ENCODE results near the gene LINC00237.
A peak's percentile ranks its signal among the peaks of the same experiment; 100 is the strongest.

The LINC00237 gene
- total RNA-seq: 0 to 0.35 reads per million in 2 donors

DNA sequence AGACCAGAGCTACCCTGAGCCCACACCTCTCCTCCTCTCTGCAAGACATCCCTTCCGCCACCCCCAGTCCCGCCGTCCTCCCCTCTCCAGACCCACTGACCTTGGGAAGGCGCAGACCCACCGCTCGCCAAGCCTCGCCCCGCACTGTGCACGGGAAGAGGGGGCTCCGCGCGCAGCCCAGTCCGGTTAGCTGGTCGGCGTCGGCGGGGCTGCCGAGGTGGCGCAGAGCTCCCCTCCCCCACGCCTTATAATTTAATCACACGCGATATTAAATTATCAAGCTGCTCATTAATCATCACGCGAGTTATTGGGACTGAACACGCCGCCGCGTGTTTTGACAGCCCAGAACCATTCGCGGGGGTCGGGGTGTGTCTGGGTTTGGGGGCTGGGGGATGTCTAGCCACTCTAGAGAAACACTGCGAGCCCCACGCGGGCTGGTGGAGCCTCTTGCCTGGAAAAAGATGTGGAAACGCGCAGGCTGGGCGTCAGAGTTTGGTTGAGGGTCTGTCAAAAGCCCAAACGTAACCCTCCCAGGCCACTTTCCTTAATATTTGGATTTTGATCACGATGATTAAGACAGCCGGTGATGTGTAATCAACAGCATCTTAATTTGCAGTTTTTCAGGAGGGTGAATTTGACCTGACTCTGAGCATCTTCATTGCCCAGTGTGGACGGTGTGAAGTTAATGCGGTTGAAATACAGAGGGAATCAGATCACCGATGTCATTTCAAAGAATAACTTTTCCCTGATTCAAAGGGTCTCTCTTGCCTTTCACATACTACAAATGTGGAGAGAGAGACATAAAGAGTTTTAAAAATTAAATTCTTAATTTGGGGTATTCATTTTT lies at the start of gene LINC00237:
LINC00237 (minus strand) TSS at position 188 of the 847 bp plus-strand sequence.
- no peak for DNase-seq

DNA sequence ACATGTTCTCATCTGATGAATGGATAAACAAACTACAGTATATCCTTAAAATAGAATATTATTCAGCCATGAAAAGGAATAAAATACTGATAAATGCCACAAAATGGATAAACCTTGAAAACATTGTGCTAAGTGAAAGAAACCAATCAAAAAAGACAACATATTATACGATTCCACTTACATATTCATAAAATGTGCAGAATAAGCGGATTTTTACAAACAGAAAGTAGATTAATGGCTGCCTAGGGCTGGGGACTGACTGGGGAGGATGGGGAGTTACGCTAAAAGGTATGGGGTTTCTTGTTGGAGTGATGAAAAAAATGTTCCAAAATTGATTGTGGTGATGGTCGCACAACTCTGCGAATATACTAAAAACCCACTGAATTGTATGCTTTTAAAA lies 49.1 kb upstream of the LINC00237 start:
- no peak for DNase-seq

DNA sequence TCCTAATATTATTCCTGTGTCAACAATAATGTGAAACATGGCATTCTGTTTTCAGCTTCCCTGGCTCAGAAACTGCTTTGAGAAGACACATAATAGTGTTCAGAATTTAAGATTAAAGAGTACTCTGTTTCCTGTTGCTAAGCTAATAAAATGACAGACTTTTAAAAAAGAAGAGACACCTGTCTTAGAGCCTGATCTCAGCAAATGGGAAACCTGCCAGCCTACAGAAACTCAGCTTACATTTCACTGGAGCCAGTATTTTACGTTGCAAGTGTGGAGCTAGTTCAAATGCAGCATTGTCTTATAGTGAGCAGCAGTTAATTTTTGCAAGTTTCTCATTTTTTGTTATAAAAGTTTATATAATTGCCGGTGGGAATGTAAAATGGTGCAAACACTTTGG lies 48.5 kb upstream of the LINC00237 start:
- DNase-seq: no peak

DNA sequence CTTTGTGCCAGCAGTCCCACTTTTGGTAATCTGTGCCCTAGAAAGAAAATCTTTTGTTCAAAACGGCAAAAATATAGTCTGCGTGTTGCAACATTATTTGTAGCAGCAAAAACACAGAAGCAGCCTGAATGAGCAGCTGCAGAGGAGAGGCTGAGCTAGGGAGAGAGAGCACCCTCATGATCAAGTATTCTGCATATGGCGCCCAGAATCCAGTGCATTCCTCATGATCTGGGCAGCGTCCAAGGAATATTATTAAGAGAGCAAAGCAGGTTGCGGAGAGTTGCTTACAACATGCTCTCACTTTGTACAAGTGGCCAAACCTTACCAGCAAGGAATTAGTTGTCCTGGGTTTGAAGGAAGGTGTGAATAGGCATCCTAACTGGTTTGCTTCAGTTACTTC lies 45.6 kb upstream of the LINC00237 start:
- DNase-seq: no peak

DNA sequence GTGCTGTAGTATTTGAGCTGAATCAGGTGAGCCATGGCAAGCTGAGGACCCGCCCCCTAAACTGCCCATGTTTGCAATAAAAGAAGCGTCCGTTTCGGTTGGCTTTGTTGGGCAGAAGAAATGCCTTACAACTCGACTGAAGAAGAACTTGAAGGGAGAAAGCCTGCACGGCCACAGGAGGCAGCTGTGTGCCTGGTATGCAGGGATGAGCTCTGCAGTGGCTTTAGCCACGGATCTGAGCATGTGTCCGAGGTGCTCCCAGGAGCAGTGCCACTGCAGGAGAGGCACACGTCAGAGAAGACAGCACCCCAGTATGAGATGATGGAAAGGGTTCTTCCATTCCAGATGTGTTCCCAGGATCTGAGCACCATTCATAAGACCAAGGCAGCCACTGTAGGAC lies 43.2 kb upstream of the LINC00237 start:
- DNase-seq: no peak

GRCh38 chr20:21147593-21147992 lies 41.4 kb upstream of the LINC00237 start:
- no peak for DNase-seq

DNA sequence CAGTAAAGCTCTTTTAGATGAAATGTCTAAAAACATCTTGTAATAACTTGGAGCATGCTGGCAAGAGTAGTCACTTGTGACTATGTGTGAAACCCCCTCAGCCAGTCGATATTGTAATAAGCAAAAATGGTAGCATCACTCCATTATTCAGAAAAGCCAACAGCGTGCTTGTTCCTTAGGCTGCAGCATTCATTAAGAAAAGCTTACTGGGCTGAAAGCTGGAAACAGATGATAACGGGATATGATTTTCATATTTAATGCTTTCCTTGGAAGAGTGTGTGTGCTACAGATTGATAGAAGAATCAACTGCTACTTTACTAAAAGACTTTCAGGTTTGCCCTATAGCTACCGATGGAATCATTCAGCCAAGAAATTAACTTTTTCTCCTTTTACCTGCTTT lies 40.1 kb upstream of the LINC00237 start:
- no peak for DNase-seq

DNA sequence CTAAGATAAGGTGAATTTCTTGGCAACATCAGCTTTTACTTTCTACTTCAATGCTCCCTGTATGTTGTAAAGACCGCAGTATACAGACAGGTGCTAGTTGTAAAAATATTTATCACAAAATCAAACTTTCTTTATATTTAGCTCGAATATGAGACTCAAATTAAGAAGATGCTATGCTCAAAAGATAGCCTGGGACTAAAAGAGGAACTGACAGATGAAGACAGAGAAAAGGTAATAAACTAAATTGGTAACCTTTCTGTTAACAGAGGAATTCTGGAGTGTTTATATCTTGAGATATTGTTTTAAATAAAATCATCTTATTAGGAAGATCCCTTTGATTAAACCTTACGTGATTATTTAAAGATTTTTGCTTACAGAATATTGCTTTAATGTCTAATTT lies 39.3 kb upstream of the LINC00237 start:
- DNase-seq: no peak

GRCh38 chr20:21143194-21143890 lies 37.2 kb upstream of the LINC00237 start:
- no peak for DNase-seq

DNA sequence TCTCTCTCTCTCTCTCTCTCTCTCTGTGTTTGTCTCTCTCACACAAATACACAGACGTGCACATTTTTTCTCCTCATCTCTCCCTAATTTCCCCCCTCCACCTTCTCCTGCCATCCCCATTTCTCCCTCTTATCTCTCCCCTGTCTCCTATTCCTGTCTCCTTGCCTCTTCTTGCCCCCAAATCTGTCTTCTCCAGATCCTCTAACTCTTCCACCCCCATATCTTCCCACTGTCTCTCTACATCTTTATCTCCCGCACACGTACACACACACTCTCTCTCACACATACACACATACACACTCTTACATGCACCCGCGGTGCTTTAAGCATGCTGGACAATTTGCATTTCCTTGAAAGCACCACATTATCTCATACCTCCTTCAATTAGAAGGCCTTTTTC lies 35.7 kb upstream of the LINC00237 start:
- DNase-seq: no peak

GRCh38 chr20:21139881-21140566 lies 33.9 kb upstream of the LINC00237 start:
- DNase-seq: no peak

GRCh38 chr20:21137078-21137477 lies 30.9 kb upstream of the LINC00237 start:
- DNase-seq: no peak

DNA sequence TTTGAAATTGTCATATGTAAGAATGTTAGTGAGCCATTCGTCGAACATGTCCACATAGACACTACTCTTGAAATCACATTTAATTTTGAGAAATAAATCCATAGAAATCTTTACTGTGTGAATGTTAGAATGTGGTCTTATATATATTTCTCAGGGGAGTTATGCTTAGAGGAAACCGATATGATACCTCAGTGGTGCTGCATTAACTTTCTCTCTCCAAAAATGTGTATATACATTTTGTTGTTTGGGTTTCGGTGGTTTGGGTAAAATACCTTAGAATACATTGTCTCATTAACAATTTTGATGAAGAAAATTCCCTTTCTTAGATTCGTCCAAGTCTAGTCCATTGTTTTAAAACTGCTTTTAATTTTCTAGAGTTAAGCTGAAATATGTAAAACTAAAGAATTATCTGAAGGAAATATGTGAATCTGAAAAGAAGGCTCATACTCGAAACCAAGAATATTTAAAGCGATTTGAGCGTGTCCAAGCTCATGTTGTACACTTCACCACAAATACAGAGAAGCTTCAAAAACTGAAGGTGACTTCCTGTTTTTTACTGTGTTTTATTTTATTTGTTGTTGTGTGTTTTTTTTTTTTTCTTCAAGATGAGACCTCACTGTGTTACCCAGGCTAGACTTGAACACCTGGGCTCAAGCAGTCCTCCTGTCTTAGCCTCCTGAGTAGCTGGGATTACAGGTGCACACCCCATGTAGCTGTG lies 30.0 kb upstream of the LINC00237 start:
- DNase-seq: no peak

- DNase-seq: no peak
Measured at GRCh38 chr20:21134883-21135493, 28.8 kb upstream of the LINC00237 start.

DNA sequence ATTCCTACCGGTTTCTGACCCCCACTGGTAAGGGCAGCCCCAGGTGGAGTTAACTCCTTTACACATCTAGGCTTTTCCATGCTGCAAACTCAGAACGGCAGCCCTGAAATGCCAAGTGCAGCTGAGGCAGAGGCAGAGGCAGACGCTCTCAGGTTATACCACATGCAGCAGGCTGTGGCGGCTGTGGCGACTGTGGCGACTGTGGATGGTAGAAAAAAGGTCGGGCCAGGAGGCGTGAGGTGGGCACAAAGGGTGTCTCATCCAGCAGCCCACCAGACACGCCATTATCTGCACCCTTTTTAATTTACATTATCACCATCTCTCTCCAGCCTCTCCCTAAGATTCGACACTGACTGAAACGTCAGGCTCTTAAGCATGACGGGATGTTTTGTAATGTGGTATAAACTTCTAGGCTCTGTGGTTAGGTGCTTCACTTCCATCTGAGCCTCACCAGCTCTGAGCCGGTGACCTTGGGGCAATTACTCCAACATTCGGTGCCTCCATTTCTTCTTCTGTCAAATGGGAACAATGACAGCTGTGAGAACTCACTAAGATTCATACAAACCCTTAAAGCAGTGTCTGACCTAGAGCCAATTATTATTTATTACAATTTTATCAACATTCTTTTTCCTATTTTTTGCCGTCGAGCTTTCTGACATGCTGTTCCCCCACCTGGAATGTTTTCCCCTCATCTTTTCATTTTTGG lies 27.9 kb upstream of the LINC00237 start:
- no peak for DNase-seq

- DNase-seq: no peak
Measured at GRCh38 chr20:21133404-21133803, 27.2 kb upstream of the LINC00237 start.

- no peak for DNase-seq
Measured at GRCh38 chr20:21129861-21130260, 23.7 kb upstream of the LINC00237 start.

GRCh38 chr20:21127201-21127981 lies 21.2 kb upstream of the LINC00237 start:
- DNase-seq: no peak

GRCh38 chr20:21126581-21126870 lies 20.4 kb upstream of the LINC00237 start:
- no peak for DNase-seq

DNA sequence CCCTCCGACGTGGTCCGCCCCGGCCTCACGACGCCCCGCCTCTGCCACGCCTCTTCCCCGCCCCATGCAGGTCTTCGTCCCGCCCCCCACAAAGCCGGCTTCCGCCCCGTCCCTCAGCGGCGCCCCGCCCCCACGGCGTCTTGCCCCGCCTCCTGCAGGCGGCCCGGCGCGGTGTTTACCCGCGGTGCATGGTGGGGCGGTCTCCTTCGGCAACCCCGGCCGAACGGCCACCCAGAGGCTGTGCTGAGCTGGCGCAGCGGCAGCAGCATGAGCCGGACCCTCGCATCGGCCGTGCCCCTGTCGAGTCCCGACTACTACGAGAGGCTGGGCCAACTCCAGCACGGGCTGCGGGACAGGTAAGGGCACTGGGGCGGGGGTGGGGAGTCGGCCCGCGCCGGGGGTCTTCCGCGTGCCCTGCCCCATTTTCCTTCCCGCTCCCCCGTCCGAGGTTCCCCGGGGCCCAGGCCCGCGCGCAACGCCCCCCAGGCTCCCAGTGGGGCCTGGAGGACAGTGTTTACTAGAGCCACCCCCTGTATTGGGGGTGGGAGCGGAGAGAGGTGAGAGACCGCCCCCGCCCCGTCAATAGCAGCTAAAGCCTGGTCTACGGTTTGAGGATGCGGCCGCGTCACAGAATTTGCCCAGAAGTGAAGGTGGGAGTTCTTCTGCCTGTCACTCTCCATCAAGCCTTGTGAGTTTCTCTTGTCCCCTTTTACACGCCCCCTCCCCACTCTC lies 19.9 kb upstream of the LINC00237 start, which contains the start of gene KIZ:
KIZ (plus strand) TSS at position 234 of the 732 bp plus-strand sequence; CDS start at position 268, 34 bp downstream.
- DNase-seq: peak; percentile 96
